SK-N-SH treated with all-trans-retinoic acid at 6 μM for 48 hours (cell line): Measurements from ENCODE around the gene TBXAS1.

ENCODE experiments used
- ARNTL ChIP-seq: fragments of 450-650 bp; formaldehyde crosslinking; IDR thresholded peaks from 2 replicates; pipeline ENCODE4 v1.5.0; 2020; ENCODE audit warnings: low read depth, mild to moderate bottlenecking, moderate library complexity, borderline replicate concordance
- CSDC2 ChIP-seq: fragments of 250-450 bp; sonication (Bioruptor Pico); IDR thresholded peaks from 2 replicates; pipeline ENCODE4 v1.5.0; 2020; ENCODE audit warnings: mild to moderate bottlenecking, moderate library complexity
- ESRRG ChIP-seq: fragments of 250-450 bp; sonication (Bioruptor Pico); IDR thresholded peaks from 2 replicates; pipeline ENCODE4 v1.6.1; 2021; ENCODE audit warnings: mild to moderate bottlenecking
- PPARA ChIP-seq: fragments of 250-450 bp; sonication (Bioruptor Pico); IDR thresholded peaks from 2 replicates; pipeline ENCODE4 v1.5.0; 2020; ENCODE audit warnings: mild to moderate bottlenecking, borderline replicate concordance
- SNAI2 ChIP-seq: fragments of 250-450 bp; sonication (Bioruptor Pico); IDR thresholded peaks from 2 replicates; pipeline ENCODE4 v1.5.0; 2020; ENCODE audit warnings: mild to moderate bottlenecking, moderate library complexity
- ZFP3 ChIP-seq: fragments of 250-450 bp; sonication (Bioruptor Pico); IDR thresholded peaks from 2 replicates; pipeline ENCODE4 v1.5.0; 2020; ENCODE audit warnings: mild to moderate bottlenecking, moderate library complexity
- ZFP30 ChIP-seq: fragments of 450-650 bp; formaldehyde crosslinking; IDR thresholded peaks from 2 replicates; pipeline ENCODE4 v1.5.0; 2022; ENCODE audit warnings: mild to moderate bottlenecking, moderate library complexity
- ZNF8 ChIP-seq: fragments of 450-650 bp; formaldehyde crosslinking; IDR thresholded peaks from 2 replicates; pipeline ENCODE4 v1.5.0; 2020; ENCODE audit warnings: mild to moderate bottlenecking, moderate library complexity

DNA sequence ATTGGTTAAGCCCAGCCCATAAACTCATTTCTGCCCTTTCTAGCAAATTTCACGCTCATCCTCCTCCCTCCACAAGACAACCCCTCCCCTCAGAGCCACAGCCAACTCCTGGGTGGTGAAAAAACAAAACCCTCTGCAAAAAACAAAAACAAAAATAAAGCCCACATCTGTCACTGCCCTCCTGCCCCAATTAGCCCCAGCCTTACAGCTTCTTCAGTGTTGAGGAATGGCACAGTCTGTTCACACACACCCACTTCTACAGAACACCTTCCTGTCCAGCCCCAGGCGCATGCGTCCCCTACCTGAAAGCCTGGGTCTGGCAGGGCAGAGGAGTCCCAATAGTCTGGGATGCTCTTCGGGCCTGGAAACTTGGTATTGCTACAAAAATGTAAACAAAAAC, 199.2 kb downstream of the TBXAS1 start:
- TF ChIP-seq ZFP3 (no peak), SNAI2 (CRISPR knock-in tag) (no peak), PPARA (CRISPR knock-in tag) (no peak), ESRRG (CRISPR knock-in tag) (no peak), CSDC2 (CRISPR knock-in tag) (no peak), ZNF8 (CRISPR knock-in tag) (no peak), ZFP30 (CRISPR knock-in tag) (no peak), ARNTL (CRISPR knock-in tag) (no peak)
